GM18520 (cell line): ENCODE results near the gene PDCD7.

ENCODE experiments used
- ATAC-seq: cut with Tn5 transposase; IDR thresholded peaks from one replicate; pipeline ENCODE4 v1.9.1; 2021; ENCODE audit not compliant: unreplicated experiment

PDCD7 gene

GRCh38 chr15:65092911-65093792 lies 40.5 kb downstream of the PDCD7 start:
- no peak for ATAC-seq

DNA sequence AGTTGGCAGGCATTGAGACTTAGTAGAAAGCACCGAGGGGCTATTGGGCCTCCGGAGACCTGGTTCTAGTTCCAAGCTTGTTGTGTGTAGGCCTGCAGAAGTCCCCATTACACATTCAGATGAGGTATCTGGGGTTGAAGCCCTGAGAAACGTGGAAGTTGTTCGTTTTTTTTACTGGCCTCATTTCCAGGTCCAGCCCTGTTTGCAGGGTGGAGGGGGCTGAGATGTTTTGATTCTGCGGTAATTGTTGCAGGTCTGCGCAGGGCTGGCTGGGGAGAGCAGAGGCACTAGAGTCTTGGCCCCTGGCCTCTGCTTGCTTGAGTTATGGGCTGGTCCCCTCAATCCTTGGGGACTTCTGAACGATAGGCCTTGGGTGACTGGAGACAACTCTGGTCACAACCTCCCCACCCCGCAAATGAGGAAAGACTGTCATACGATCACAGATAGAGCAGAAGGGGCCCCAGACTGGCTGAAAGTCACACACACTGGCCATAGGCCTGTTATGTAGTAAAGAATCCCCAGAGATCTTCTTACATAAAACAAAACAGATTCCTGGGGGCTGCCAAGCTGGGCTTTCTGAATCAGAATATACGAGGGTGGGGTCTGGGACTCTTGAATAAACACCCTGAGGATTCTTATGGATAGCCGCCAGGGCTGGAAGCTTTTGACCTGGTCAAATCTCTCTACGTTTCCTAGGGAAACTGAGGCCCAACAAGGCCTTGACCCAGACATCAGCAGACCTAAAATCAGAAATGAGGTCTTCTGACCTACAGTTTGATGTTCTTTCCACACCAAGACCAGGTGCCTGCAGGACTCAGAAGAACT lies 41.5 kb downstream of the PDCD7 start:
- ATAC-seq: no peak

GRCh38 chr15:65089206-65089824 lies 44.3 kb downstream of the PDCD7 start:
- no peak for ATAC-seq

DNA sequence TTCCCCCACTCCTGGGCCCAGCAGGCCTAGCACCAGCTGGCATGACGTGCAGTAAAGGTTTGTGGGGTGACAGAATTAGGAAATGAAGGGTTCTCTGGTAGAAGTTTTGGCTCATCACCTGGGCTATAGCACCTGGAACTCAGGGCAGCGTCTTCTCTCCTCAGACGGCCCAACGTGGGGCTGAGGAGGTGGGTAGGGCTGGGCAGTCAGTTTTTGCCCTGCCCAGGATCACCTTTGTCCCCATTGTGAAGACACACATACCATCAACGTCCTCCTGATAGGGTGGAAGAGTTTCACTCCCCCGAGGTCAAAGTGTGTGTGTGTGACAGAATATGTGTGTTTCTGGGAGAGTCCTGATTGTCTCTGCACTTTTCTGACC lies 45.0 kb downstream of the PDCD7 start:
- no peak for ATAC-seq

DNA sequence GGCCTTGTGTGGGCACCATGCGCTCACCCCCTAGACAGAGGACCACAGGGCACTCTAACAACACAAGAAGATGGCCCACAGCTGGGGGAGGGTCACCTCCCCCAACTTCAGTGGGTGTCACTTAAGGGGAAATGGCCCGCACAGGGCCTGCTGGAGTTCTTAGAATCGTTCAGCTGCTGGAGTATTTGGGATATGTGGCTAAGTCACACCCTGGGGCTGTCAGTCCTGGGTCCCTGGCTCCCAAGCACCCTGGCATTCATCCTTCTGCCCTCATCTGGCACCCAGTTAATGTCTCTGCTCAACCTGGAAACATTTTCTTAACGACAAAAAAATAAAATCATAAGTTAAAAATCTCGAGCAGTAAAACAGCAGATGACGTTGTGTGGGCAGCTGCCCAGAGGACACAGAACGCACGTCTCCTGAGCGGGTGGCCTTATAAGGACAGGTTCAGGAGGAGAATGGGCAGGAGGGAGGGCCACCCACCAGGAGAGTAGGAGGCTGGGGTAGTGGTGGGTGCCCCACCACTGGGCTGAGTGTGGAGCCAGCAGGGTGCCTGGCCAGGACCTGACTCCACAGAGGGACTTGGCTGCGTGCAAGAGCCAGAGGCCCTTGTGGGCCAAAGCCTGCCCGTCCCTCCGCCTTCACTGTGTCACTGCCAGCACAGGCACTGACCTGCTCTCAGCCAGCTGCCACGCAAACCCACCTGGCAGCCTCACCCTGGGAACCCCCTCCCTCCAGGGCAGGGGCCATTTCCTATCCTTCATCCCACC lies 45.5 kb downstream of the PDCD7 start:
- ATAC-seq: no peak

GRCh38 chr15:65087411-65087810 lies 46.2 kb downstream of the PDCD7 start:
- ATAC-seq: no peak

GRCh38 chr15:65086680-65087111 lies 46.9 kb downstream of the PDCD7 start:
- no peak for ATAC-seq

GRCh38 chr15:65085990-65086679 lies 47.5 kb downstream of the PDCD7 start:
- no peak for ATAC-seq

DNA sequence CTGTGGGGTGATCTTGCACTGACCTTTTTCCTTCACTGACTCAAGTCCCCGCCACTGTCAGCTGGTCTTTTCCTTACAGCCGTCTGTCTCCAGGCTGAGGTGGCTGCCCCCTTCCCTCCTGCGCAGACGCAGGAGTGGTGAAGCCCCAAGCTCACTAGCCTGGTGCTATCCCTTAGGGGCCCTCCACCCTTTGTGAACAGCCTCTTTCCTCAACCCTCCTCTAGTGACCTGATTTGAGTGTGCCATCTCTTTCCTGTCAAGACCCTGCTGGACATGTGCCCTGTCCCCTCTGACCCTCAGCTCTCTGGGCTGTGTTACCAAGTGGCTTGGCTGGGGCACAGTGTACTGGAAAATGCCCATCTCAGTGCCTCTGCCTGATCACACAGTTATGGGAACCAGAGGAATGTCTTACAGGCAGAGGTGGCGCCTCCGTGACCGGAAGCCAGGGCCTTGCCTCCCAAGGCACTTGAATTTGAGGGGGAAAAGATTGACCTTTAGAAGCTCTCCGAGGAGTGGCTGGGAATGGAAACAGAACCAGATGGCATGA lies 48.3 kb downstream of the PDCD7 start:
- no peak for ATAC-seq

- ATAC-seq: no peak
Measured at GRCh38 chr15:65084500-65085206, 49.0 kb downstream of the PDCD7 start.

GRCh38 chr15:65083262-65083701 lies 50.3 kb downstream of the PDCD7 start:
- ATAC-seq: no peak

GRCh38 chr15:65082303-65082953 lies 51.2 kb downstream of the PDCD7 start:
- no peak for ATAC-seq

DNA sequence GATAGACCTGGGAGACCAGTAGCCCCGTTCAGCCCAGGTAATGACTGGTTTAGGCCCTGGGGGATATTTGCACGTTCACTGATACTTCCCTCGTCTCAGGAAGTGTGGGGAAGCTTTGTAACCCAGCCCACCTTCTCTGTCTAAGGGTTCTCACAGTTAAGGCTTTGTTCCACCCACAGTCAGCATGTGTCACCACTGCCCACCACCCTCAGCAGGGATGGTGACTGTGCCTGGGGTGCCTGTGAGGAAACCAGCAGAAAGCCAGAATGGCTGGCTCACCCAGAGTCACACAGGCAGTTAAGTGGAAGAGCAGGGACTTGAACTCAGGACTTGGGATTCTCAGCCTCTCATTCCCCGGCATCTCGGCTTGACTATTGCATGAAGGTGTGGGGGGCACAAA lies 51.9 kb downstream of the PDCD7 start:
- no peak for ATAC-seq

DNA sequence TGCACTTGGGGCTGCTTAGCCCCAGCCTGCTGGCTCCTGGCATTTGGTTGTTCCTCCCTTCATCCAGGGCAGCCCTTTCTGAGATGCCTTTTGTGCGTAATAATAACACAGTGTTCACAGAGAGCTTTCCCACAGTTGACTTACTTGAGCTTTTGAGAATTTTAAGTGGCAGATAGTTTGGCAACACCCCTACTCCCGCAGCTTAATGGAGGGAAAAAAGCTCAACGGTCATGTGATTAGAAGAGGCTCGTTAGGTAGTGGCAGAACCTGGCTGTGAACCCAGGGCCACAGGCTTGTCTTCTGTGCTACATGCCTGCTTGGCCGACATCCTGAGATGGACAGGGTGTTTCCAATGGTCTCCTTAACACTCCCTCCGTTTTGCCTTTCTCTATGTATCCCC lies 52.3 kb downstream of the PDCD7 start:
- no peak for ATAC-seq

GRCh38 chr15:65079580-65079979 lies 54.0 kb downstream of the PDCD7 start:
- ATAC-seq: no peak

- ATAC-seq: no peak
Measured at GRCh38 chr15:65077981-65078352, 55.6 kb downstream of the PDCD7 start.

DNA sequence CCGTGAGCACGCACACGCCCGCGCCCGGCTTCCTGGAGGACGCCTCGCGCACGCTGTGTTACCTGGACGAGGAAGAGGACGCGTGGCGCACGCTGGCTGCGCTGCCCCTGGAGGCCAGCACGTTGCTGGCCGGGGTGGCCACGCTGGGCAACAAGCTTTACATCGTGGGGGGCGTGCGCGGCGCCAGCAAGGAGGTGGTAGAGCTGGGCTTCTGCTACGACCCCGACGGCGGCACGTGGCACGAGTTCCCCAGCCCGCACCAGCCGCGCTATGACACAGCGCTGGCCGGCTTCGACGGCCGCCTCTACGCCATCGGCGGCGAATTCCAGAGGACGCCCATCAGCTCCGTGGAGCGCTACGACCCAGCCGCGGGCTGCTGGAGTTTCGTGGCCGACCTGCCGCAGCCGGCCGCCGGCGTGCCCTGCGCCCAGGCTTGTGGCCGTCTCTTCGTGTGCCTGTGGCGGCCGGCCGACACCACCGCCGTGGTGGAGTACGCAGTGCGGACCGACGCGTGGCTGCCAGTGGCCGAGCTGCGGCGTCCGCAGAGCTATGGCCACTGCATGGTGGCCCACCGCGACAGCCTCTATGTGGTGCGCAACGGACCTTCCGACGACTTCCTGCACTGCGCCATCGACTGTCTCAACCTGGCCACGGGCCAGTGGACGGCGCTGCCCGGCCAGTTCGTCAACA lies 56.2 kb downstream of the PDCD7 start:
- ATAC-seq: no peak
